Hematopoietic multipotent progenitor cell treated with erythropoietin and hydrocortisone succinate and interleukin-3 and kit ligand, for 8 days (in vitro differentiated cells): Measurements from ENCODE around the gene ALPL.

Experiments used
- DNase-seq: peaks from one replicate; pipeline ENCODE4 v3.0.0-alpha.2; 2015

Gene ALPL

DNA sequence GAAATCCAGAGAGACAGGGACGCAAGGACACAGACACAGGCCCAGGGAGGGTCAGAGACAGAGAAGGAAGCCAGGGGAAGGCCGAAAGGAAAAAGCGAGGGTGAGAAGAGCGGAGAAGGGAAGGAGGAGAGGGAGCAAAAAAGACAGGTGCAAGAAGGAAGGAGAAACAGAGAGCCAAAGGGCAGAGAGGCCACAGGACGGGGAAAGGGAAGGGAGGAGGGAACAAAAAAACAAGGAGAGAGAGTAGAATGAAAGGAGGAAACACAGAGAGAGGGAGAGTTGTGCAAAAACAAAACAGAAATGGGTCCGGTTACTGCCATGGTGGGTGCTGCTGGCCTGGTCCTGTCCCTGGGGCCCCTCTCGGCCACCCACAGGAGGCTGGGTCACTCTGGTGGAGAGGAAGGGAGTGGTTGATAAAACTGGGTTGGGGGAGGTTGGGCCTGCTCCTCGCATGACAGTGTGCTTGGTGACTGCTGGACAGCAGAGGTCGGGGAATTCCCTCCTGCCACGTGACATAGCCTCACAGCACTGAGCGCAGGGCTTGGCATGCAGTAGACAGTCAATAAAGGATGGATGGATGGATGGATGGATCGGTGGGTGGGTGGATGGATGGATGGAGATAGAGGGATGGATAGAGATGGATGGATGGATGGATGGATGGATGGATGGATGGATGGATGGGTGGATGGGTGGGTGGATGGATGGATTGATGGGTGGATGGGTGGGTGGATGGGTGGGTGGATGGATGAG is 95.2 kb downstream of the ALPL start:
- no peak for DNase-seq

DNA sequence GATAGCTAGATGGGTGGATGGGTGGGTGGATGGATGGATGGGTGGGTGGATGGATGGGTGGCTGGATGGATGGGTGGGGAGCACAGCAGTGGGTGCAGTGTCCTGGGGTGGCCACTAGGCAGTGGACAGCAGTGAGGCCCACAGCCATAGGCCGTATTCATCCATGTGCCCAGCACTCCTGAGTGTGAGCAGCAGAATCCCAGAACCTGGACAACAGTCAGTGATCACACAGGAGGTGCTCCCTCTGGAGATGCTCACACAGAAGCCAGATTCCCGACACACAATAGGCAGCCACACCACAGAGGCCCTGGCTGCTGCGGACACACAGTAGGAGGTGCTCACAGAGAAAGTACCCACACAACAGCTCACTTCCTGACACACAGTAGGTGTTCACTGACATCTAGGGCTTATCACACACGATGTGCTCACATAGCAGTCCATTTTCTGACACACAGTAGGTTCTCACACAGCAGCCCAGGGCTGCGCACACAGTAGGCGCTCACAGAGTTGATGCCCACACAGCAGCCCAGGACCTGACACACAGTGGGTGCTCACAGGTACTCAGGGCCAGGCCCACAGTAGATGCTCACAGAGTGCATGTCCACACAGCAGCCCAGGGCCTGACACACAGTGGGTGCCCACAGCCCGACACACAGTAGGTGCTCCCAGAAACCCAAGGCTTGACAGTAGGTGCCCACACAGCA is 95.9 kb downstream of the ALPL start:
- no peak for DNase-seq

DNA sequence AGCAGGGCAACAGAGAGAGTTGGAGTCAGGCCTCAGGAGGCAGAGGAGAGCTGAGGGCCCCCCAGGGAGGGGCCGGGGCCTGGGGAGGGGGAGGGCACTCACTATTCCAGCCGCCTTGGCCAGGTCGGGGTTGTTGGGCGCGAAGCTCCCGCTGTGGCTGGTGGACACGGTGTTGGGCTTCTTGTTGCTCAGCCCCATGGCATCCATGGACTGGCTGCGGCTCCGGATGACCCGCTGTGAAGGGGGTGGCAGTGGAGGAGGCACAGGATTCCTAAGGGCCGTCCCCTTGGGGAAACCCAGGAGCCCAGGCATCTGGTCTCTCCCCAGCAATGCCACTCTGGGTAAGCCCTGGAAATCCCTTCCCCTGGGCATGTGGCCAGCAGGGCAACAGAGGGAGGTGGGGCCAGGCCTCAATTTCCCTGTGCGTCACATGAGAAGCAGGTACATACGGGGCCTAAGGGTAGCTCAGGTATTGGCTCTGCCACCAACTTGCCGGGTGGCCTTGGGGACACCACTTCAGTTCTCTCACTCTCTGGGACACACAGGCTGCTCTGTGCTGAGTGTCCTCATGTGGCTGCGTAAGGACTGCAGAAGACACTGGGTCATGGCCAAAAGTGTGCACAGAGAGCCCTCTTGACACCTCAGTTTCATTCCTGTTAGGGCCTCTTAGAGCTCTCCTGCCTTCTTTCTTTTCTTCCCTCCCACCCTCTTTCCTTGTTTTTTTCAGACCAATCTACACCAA is 96.9 kb downstream of the ALPL start:
- no peak for DNase-seq

- DNase-seq: peak; percentile 96
Measured at GRCh38 chr1:21607549-21608529, 98.6 kb downstream of the ALPL start.

GRCh38 chr1:21608798-21609197 is 99.6 kb downstream of the ALPL start:
- peak; percentile 36 for DNase-seq

DNA sequence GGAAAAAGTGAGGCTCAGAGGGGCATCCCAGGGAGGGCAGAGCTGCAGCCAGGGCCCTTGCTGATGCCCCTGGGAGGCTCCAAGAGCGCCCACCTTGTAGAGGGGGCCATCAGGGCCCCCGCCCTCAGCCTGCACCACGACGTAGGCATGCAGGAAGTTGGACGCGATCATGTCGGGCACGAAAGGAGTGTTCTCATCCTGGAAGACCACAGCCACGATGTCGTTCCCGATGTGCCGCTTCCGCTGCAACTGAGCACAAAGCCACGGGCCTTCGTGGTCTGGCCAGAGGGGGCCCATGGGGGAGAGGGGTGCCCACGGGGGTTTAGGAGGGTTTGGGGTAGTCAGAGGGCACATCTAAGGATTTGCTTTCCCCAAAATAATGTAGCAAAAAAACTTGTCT is 100.8 kb downstream of the ALPL start:
- DNase-seq: no peak

- no peak for DNase-seq
Measured at GRCh38 chr1:21610989-21611785, 102.0 kb downstream of the ALPL start.

- DNase-seq: no peak
Measured at GRCh38 chr1:21612057-21612456, 102.8 kb downstream of the ALPL start.

DNA sequence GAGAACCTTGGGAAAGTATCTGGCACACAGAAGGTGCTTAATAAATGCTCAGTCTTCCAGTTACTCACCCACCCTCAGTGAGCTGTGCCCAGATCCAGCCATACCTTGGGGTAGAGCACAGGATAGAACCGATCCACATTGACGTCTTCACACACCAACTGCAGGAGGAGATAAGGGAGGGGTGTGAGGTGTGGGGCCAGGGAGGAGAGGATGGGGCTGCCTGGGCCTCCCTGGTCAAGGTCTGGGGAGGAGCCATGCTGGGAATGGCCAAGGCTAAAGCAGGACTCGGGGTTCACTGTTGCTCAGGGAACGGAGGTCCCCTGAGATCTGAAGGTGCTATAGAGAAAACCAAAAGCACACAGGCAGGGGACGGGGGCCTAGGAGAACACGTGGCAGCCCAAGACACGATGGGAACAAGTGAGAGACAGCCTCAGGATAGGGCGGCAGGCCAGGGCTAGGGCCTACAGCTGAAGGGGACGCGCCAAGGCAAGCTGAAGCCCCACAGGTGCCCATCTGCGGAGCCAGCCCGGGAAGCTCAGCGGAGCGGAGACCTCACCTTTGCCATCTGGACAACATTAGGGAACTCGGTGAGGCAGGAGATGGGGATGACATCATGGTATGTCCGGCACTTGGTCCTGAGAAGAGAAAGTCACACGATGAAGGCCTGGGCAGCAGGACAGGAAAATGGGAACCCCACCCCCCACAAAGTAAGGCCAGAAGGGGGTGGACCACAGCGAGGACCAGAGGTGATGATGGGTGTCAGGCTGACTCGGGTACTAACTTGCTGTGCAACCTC is 104.0 kb downstream of the ALPL start:
- peak; percentile 66 for DNase-seq

DNA sequence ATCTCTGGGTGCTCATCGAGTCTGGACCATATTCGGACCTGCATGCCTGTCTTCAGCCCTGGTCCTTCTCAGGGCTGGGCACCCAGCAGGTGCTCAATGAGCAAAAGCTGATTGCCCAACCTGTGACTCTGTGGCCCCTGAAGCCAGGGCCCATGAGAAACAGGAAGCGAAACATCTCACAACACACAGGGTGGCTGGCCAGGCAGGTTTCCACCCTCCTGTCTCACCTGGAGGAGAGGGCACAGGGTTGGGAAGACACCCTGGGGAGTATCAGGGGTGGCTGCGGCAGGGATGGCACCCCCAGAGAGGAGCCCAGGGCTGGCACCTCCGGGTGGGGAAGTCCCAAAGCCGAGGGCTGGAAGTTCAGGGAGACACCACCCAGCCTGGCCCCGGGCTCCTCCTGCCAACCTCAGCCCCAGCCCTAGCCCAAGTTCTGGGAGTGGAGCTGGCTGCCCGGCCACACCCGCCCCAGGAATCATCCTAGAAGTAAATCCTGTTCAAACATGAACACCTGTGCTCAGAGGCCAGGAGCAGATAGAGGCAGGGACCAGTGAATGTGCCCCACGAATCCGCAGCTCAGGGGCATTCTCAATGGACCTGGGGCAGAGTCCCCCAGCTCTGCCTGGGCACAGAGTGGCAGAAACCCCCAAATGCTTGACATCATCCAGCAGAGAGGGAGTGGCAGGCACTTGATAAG is 105.3 kb downstream of the ALPL start:
- no peak for DNase-seq

DNA sequence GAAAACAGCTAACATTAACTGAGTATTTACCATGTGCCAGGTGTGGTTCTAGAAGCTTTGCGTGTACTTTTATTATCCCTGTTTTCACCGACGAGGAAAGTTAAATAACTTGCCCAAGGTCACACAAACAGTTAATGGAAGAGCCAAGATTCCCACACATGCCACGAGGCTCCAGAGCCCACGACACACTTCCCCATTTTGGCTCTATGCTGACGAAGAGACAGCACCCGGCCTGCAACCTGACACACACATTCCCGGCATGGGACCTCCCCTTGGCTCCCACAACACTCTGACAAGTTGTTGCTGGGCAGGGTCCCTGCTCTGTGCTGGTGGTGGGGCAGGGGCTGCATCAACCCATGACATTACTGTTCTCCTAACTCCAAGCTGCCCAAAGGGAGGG is 107.1 kb downstream of the ALPL start:
- DNase-seq: no peak

DNA sequence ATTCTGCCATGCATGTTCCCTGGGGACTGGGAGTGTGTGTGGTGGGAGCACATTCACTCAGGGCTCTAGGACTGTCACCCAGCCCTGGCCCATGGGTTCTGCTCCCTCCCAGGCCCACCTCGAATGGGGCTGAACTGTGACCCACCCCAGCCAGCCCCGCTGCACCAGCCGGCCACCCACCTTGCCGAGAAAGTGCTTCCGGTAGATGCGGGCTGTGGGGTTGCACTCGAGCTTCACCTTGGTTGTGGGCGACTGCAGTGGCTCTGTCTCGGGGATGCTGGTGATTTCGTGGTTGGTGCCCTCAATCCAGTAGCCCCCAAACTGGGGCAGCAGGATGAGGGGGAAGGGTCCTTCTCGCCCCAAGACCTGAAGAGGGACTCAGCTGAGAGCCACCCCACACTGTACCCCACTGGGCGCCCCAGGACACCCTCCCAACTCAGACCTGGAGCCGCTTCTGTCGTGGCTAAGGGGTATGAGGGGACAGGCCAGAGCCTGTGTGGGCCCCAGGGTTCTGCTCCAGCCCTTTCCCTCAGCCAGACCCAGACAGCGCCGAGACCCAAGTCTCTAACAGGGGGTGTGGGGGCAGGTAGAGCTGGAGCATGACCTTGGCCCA is 108.0 kb downstream of the ALPL start:
- no peak for DNase-seq

DNA sequence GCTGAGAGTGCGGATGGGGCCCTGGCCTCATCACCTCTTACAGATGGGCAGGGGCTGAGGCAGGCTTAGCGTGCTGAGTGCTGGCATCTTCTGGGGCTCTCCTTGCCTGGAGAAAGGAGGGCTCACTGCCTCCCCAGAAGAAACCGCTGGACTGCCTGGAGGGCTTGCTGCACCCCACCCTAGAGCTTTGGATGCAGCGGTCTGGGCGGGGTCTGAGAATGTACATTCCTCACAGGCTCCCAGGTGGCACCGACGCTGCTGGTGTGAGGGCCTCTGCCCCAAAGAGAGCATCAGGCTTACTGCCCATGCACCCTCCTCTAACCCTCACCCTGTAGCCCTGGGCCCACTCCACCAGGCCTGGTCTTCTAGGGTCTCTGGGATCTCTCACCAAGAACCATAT is 108.8 kb downstream of the ALPL start:
- DNase-seq: no peak

GRCh38 chr1:21618561-21619374 is 109.5 kb downstream of the ALPL start:
- DNase-seq: no peak

- peak; percentile 69 for DNase-seq
Measured at GRCh38 chr1:21619375-21619947, 110.2 kb downstream of the ALPL start.

DNA sequence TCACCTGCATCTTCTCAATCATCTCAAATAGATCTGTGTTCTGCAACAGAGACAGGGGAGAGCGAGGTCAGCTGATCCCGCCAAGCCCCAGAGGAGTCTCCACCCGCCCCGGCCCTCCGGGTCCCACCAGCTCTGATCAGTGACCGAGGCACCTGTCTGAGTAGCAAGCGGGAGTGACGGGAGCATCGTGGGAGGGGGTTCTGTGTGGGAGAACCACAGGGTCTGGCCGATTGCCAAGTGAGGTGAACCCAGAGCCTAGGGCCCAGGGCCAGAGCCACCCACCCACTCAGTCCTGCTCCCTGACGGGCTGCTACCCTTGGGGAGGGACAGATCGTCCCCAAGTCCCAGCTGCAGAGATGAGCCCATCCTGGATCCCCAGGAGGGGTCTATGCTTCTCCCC is 110.8 kb downstream of the ALPL start:
- no peak for DNase-seq

GRCh38 chr1:21620496-21620895 is 111.3 kb downstream of the ALPL start:
- DNase-seq: no peak

- DNase-seq: no peak
Measured at GRCh38 chr1:21621051-21621450, 111.8 kb downstream of the ALPL start.
